ENCODE data around the gene FKBP3.

Gene FKBP3

DNA sequence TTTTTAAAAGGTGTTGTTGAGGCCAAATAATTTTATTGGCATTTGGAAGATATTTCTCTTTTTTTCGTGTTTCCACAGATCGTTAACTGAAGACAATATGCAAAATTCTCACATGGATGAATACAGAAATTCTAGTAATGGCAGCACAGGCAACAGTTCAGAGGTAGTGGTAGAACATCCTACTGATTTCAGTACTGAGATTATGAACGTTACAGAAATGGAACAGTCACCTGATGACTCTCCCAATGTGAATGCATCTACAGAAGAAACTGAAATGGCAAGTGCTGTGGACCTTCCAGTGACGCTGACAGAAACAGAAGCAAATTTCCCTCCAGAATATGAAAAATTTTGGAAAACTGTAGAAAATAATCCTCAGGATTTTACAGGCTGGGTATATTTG lies 39.1 kb downstream of the FKBP3 start:
- no peak overlapping the region for H3K4me3 ChIP-seq (ENCODE audit: low read depth, low read length)
- TF ChIP-seq, protein P1, sequence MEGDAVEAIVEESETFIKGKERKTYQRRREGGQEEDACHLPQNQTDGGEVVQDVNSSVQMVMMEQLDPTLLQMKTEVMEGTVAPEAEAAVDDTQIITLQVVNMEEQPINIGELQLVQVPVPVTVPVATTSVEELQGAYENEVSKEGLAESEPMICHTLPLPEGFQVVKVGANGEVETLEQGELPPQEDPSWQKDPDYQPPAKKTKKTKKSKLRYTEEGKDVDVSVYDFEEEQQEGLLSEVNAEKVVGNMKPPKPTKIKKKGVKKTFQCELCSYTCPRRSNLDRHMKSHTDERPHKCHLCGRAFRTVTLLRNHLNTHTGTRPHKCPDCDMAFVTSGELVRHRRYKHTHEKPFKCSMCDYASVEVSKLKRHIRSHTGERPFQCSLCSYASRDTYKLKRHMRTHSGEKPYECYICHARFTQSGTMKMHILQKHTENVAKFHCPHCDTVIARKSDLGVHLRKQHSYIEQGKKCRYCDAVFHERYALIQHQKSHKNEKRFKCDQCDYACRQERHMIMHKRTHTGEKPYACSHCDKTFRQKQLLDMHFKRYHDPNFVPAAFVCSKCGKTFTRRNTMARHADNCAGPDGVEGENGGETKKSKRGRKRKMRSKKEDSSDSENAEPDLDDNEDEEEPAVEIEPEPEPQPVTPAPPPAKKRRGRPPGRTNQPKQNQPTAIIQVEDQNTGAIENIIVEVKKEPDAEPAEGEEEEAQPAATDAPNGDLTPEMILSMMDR (IDR thresholded peaks at IDR 0.05; ENCODE audit: low read depth, low read length, missing control alignments): no peak
- no peak for DNase-seq (ENCODE audit: low read depth)

DNA sequence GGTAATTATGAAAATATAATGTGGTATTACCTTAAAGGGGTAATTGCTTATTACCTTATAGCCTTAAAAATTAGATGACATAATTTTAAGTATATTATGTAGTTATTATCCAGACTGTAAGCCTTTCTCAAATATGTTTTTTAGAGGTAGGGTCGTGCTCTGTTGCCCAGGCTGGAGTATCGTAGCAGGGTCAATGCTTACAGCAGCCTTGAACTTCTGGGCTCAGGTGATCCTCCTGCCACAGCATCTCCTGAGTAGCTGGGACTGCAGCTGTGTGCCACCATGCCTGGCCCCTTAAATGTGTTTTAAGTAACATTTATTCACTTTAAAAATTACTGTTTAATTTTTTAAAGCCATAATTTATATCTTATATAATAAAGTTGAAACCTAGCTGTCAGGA lies 40.0 kb downstream of the FKBP3 start:
- no peak overlapping the region for H3K4me3 ChIP-seq (ENCODE audit: low read depth, low read length)
- TF ChIP-seq, protein P1 (IDR thresholded peaks at IDR 0.05; ENCODE audit: low read depth, low read length, missing control alignments): no peak
- DNase-seq (ENCODE audit: low read depth): no peak

DNA sequence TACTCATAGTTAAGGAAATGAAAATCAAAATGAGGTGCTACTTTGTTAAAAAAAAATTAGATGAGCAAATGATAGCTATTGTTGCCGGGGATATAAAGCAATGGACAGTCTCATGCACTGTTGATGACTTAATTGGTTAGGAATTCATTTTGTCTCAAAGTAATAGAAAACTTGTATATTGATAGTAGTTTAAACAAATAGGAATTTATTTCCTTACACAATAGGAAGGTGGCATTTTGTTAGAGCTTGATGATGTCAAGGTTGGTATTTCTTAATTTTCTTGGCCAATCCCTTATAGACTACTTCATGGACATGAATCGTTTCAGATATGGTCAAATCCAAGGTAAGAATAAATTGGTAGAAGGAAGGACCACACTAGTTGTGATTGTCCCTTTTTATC lies 42.6 kb downstream of the FKBP3 start:
- TF ChIP-seq, protein P1 (IDR thresholded peaks at IDR 0.05; ENCODE audit: low read depth, low read length, missing control alignments): no peak
- DNase-seq (ENCODE audit: low read depth): no peak
- H3K4me3 ChIP-seq (ENCODE audit: low read depth, low read length): no peak overlapping the region

DNA sequence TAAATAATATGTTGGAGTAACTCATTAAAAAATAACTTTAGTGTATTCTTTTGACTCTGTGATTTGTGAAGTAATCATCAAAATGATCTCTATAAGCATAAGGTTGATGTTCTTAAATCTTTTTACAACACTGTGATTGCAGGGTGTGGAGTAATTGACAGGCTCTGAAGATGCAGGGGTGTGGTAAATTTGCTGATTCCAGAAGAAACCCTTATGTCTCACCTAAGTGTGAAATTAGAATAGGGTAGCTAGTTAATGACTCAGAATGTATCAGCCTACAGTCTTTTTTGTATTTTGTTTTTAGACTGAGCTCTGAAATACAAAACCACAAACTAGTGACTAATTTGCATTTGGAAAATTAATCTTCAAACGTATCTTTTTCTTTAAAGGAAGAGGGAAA lies 44.5 kb downstream of the FKBP3 start:
- DNase-seq (ENCODE audit: low read depth): no peak
- no peak overlapping the region for H3K4me3 ChIP-seq (ENCODE audit: low read depth, low read length)
- TF ChIP-seq, protein P1 (IDR thresholded peaks at IDR 0.05; ENCODE audit: low read depth, low read length, missing control alignments): no peak

DNA sequence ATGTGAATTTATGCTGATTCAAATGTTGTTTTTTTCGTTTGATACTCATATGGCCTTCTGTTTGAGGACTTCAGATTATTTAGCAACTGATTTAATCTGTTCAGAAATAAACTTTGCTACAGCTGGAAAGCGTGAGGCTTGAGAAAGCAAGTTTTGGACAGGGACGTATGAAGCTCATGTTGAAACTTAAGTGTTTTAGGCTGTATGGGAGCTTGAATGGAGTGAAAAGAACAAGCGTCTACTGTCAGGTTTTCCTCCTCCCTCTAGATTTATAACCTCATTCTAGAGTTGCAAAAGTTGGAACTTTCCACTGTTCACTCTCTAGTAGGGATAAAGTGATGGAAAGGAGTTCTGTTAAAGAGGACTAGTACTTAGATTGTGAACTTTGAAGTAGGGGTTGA lies 49.3 kb downstream of the FKBP3 start:
- H3K4me3 ChIP-seq (ENCODE audit: low read depth, low read length): peak overlapping the region; percentile 88
- TF ChIP-seq, protein P1 (IDR thresholded peaks at IDR 0.05; ENCODE audit: low read depth, low read length, missing control alignments): no peak
- no peak for DNase-seq (ENCODE audit: low read depth)

DNA sequence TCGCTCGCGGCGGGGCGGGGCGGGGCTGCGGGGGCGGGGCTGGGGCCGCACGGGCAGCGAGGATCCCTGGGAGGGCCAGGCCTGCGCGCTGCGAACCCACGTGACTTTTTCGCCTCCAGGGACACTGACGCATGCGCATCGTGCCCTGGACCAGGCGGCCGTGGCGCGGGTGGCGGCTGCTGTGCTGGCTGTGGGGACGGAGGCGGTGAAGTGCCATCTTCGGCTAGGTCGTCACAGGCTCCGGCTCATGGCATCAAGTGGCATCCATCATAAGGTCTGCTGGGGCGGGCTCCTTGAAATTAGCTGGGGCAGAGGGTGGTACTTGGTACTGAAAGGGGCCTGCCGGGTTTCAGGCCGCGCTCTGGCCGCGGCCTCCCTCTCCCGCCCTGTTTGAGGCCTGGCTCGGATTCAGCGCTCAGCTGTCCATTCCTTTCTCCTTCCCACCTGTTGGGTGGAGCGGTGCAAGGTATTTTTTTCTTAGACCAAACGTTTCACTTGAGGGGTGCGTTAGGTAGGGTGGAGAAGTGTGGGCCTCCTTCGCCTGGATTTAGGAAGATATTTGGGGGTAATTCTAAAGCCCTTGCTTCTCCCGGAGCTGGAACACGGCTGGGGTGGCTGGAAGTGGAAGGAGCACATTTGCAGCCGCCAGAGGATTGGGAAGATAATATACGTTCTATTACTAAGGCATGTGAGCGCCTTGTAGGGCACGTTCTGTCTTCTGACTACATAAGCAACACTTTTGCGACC lies 50.1 kb downstream of the FKBP3 start, which contains the start of gene PRPF39:
Gene PRPF39, plus strand, starts transcription at position 141 of the 747 bp plus-strand sequence. CDS start 11,124 bp downstream, outside the sequence.
- H3K4me3 ChIP-seq (ENCODE audit: low read depth, low read length): peak within 1 kb of the TSS; percentile 88
- TF ChIP-seq, protein P1 (IDR thresholded peaks at IDR 0.05; ENCODE audit: low read depth, low read length, missing control alignments): no peak
- DNase-seq (ENCODE audit: low read depth): peak; percentile 74

DNA sequence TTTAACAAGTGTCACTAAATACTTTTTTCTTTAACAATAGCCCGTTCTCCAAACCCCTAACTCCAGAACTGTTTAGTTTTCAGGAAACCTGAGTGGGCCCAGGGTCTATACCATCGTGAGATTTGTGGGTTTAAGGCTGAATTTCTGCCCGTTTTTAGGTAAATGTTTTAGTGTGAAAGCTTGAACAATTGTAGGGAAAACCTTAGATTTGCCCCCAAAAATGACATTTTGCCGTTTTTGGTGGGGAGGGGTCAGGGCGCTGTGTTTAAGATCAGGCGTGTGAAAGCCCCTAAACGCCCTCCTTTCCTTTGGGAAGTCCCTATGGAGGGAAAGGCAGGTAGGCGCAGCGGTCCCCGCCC lies 50.7 kb downstream of the FKBP3 start:
- DNase-seq (ENCODE audit: low read depth): no peak
- TF ChIP-seq, protein P1 (IDR thresholded peaks at IDR 0.05; ENCODE audit: low read depth, low read length, missing control alignments): no peak
- peak overlapping the region; percentile 88 for H3K4me3 ChIP-seq (ENCODE audit: low read depth, low read length)
